HPDE6-E6E7 (cell line): ENCODE results near the gene CERS1.

Experiments used
- DNase-seq: peaks from one replicate; pipeline ENCODE4 v3.0.0; 2011; ENCODE audit warnings: missing footprints; ENCODE audit errors: extremely low spot score

CERS1 gene

DNA sequence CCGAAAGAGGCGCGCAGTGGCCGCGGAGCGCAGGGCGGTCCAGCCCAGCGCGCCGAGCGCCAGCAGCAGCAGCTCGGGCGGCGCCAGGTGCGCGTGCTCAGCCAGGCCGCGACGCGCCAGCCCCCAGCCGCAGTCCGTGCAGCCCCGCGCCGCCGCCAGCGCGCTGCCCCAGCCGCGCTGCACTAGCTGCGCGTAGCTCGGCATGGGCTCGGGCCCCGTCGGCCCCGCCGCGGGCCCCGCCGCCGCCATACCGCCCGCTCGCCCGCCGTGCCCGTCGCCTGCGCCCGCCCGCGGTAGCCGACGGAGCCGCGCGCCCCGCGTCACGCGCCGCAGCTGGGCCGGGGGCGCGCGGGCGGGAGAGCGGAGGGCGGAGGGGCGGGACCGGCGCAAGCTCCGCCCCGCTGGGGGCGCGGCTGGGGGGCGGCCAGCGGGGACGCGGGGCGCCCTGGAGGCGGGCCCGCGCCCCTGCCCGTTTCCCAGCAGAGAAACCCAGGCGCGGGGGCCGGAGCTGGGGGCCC is at the start of gene CERS1:
TSS of gene CERS1 (minus strand) at position 335 of the 518 bp plus-strand sequence. CDS start at position 249, 86 bp downstream.
- DNase-seq = no peak

DNA sequence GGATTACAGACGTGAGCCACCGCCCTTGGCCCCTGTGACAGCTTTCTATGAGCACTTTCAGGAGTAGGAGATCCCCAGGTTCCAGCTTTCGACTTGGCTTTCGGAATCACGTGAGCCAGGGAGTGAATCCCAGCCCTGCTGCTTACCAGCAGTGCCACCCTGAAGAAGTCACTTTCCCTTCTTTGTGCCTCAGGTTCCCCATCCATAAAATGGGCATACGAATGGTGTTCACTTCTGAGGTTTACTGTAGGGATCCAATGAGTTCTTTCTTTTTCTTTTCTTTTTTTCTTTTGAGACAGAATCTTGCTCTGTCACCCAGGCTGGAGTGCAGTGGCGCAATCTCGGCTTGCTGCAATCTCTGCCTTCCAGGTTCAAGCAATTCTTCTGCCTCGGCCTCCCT is 49.3 kb upstream of the CERS1 start:
- DNase-seq = no peak

- no peak for DNase-seq
These were observed 47.5 kb upstream of the CERS1 start for GRCh38 chr19:18943465-18943864.

GRCh38 chr19:18942692-18943091 is 46.7 kb upstream of the CERS1 start:
- DNase-seq = no peak

- DNase-seq = no peak
These were observed 45.8 kb upstream of the CERS1 start for GRCh38 chr19:18941628-18942354.

GRCh38 chr19:18940769-18941627 is 45.0 kb upstream of the CERS1 start, which contains the start of gene HOMER3:
HOMER3 (minus strand) TSS chr19:18941217; CDS start chr19:18938982, 2,235 bp downstream.
- peak; percentile 72 for DNase-seq

DNA sequence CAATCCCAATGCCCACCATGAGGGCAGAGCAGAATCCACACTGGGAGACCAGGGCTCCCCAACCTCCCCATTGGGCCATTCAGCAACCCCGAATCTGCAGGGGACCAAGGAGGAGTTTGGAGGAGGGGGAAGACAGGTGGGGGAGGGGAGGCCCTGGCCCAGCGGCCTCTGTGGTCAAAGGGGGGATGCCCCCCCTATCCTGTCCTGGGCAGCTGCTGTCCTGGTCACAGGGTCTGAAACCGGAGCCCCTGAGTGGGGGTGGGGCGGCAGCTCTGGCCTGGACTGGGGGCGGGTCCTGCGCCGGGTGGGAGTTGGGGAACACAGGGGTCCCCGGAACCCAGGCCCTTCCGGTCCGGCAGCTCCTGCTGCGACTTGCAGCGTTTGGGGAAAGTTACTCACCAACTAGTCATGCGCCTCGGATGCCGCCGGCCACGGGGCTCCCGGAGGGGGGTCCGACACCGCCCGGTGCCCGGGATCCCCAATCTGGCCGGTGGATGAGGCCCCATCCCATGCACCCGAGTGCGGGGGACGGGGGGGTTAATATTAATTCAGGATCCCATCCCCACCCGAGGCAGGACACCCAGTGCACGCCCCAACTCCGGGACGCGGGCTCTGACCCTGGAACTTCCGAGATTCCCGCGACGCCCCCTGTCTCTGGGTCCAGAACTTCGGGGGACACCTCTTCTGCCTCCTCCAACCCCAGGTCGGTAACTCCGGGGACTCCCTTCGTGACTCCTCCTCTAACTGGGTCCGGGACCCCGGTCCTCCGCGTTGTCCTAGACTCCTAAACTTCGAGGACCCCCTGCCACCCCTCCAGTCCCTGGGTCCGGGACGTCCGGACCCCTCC is 44.2 kb upstream of the CERS1 start:
- peak; percentile 72 for DNase-seq

- DNase-seq = no peak
These were observed 43.2 kb upstream of the CERS1 start for GRCh38 chr19:18939163-18939562.

DNA sequence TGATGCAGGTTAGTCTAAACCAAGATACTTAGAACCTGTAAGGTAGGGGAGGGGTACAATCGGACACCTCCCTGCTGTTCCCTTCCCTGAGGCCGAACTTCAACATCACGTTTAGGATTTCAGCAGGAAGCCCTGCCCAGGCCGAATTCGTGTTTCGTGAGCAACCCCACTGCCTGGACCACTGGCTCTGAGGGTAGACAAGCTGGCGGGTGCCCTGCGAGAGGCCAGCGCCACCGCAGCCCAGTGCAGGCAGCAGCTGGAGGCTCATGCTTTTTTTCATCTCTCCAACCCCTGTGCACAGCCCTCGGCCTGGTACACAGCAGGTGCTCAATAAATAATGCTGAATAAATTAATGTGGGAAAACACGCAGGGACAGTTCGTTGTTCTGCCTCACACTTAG is 37.3 kb upstream of the CERS1 start:
- no peak for DNase-seq

DNA sequence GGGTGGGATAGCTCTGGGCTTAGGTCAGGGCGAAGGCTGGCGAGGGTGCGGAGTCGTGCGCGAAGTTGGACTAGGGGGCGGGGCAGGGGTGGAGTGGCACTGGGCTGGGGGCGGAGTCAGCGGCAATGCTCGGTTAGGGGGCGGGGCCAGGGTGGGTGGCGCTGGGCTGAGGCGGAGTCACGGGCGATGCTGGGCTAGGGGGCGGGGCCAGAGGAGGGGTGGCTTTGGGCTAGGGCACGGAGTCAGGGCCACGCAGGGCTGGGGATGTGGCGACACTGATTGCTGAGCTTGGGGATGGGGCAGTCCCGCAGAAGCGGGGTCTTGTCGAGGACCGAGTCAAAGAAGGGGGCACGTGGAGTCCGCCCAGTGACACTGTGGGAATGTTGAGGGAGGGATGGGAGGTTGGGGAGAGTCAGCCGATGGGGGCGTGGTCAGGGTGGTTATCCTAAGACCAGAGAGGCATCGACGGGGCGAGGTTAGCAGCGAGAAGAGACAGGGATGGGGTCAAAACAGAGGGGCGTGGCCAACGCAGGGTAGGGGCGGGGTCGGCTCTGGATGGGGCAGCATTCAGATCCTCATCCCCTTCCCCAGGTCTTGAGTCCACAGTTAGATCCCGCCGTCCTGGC is 36.4 kb upstream of the CERS1 start:
- DNase-seq = no peak

- DNase-seq = no peak
These were observed 35.6 kb upstream of the CERS1 start for GRCh38 chr19:18931316-18932162.

GRCh38 chr19:18929311-18929710 is 33.4 kb upstream of the CERS1 start:
- no peak for DNase-seq

DNA sequence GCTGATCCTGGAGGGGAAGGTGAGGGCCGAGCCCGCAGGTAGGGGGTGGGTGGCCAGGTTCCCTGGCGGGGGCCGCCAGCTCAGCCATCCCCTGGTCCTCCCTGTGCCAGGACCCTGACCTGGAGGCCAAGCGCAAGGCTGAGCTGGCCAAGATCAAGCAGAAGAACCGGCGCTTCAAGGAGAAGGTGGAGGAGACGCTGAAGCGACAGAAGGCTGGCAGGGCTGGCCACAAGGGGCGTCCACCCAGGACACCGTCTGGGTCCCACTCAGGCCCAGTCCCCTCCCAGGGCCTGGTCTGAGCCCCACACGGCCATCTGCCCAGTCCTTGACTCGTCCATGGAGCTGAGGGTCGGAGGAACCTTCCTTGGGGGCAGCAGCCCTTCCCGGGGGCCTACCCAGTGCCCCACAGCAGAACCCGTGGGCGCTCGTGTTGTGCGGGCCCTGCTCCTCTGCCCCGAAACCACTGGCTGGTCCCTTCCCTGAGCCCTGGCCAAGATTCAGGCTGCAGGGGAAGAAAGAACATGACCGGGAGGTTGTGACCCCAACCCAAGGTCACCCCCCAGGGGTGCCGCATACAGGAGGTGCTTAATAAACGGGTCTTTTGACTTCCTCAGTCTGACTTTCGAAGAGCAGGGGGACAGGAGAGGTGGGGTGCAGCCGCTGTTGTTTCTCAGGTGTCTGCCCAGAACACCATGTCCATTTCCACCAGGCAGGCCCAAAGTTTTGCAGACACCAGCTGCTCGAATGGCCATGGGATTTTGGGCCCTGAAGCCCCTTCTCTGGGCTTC is 32.3 kb upstream of the CERS1 start:
- no peak for DNase-seq

DNA sequence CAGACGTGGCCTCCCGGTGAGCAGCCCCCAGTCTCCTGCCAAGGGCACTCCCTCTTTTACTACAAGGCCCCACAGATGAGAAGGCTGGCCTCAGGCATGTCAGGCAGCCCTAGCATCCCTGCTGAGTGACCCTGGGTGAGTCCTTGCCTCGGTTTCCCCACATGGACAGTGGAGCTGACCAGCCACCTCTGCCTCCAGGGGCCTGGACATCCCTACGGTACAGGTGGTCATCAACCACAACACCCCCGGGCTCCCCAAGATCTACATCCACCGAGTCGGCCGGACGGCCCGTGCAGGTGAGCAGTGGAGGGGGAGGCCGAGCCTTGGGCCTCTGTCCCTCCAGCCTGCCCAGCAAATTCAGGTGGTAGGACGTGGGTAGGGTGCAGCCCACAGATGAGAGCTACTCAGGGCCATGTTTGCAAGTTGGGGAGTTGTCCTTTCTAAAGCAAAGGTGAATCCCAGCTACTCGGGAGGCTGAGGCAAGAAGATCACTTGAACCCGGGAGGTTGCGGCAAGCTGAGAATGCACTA is 28.8 kb upstream of the CERS1 start:
- no peak for DNase-seq

GRCh38 chr19:18922228-18922985 is 26.4 kb upstream of the CERS1 start:
- DNase-seq = no peak

- DNase-seq = no peak
These were observed 25.6 kb upstream of the CERS1 start for GRCh38 chr19:18921593-18921992.

DNA sequence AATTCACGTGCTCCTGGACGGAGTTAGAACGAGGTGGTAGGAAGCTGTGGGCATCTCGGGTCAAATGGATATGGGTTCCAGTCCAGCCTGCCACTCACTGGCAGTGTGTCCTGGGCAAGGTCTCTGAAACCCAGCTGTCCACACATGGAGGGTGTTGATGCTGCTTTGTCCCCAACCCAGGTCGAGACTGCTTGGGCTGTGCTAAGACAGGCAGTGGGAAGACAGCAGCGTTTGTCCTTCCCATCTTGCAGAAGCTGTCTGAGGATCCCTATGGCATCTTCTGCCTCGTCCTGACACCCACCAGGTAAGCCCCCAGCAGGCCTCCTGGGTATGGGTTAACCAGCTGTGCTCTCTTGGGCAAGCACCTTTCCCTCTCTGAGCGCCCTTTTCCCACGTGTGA is 24.4 kb upstream of the CERS1 start:
- DNase-seq = no peak

DNA sequence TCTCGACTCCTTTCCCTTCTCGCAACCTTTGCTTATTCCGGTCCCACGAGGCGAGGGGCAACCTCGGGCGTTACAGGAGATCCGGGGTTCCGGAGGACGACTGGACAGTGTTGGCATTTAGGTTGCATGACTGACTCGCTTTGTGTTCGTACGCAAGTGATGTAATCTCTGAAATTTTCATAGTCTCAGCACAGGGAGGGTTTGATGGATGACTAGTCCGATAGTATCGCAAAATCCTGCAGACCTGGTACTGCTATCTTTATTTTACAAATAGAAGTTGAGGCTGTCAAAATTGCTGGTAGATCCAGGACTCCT is 23.9 kb upstream of the CERS1 start:
- DNase-seq = no peak
